Measurements from ENCODE around the gene PREB.

Gene PREB

GRCh38 chr2:27160191-27160590 is 25.8 kb upstream of the PREB start:
- no peak overlapping the region for H3K4me3 ChIP-seq (ENCODE audit: low read length)
- TF ChIP-seq, protein P1, sequence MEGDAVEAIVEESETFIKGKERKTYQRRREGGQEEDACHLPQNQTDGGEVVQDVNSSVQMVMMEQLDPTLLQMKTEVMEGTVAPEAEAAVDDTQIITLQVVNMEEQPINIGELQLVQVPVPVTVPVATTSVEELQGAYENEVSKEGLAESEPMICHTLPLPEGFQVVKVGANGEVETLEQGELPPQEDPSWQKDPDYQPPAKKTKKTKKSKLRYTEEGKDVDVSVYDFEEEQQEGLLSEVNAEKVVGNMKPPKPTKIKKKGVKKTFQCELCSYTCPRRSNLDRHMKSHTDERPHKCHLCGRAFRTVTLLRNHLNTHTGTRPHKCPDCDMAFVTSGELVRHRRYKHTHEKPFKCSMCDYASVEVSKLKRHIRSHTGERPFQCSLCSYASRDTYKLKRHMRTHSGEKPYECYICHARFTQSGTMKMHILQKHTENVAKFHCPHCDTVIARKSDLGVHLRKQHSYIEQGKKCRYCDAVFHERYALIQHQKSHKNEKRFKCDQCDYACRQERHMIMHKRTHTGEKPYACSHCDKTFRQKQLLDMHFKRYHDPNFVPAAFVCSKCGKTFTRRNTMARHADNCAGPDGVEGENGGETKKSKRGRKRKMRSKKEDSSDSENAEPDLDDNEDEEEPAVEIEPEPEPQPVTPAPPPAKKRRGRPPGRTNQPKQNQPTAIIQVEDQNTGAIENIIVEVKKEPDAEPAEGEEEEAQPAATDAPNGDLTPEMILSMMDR (conservative IDR thresholded peaks at IDR 0.05; ENCODE audit: low read length) = no peak
- DNase-seq (ENCODE audit: low read depth) = no peak

DNA sequence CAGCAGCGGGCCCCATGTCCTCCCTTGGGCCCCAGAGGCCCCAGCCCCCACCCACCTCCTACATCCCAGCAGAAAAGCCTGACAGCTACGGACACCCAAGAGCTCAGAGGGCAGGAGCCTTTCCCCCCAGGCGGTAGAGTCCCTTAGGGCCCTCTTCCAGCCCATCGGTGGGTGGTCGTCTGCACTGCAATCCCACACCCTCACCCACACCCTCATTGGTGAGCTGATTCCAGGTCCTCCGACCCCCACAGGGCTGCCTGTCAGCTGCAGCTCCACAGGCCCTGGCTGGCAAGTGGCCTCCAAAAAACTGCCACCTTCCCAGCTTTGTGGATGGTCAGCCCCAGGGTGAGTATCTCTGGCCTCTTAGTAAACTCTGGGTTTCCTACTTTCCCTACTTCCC is 24.8 kb upstream of the PREB start:
- DNase-seq (ENCODE audit: low read depth) = no peak
- TF ChIP-seq, protein P1 (conservative IDR thresholded peaks at IDR 0.05; ENCODE audit: low read length) = no peak
- no peak overlapping the region for H3K4me3 ChIP-seq (ENCODE audit: low read length)

- TF ChIP-seq, protein P1 (conservative IDR thresholded peaks at IDR 0.05; ENCODE audit: low read length) = no peak
- H3K4me3 ChIP-seq (ENCODE audit: low read length) = no peak overlapping the region
- no peak for DNase-seq (ENCODE audit: low read depth)
Observed at GRCh38 chr2:27158468-27158867, 24.0 kb upstream of the PREB start.

DNA sequence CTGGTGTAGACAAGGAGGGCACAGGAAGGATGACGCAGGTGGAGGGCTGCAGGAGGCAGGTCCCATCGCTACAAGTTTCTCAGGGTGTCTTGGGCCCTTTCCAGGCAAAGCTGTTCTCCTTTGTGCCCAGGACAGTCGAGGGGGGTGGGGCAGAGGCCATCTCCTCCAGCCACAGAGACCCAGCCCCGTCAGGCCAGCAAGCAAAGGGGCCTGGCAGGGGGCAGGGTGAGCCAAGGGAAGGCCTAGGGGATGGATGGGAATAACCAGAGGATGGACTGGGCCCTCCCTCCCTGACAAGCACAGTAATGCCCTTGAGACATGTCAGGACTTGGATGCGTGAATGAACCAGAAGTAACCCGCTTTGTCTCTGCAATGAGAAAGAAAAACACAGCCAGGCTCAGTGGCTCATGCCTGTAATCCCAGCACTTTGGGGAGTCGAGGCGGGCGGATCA is 20.7 kb upstream of the PREB start:
- no peak overlapping the region for H3K4me3 ChIP-seq (ENCODE audit: low read length)
- TF ChIP-seq, protein P1 (conservative IDR thresholded peaks at IDR 0.05; ENCODE audit: low read length) = no peak
- DNase-seq (ENCODE audit: low read depth) = no peak

DNA sequence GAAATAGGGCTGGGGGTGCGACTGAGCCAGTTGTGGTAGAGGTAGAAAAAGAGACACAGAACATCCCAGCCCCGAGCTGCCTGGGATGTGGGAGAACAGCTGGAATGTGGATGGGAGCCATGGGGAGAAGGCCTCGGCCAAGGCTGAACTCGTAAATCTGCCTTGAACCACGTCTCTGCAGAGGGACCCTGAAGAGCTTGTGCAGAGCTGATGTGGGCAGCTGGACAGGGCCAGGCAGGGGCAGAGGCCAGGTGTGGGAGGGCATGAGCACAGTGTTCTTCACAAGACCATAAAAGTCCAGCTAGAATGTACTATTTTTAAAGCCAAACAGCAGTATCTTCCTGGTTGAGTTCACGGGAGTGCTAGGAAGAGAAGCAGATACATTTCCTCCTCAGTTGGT is 20.1 kb upstream of the PREB start:
- TF ChIP-seq, protein P1 (conservative IDR thresholded peaks at IDR 0.05; ENCODE audit: low read length) = no peak

DNA sequence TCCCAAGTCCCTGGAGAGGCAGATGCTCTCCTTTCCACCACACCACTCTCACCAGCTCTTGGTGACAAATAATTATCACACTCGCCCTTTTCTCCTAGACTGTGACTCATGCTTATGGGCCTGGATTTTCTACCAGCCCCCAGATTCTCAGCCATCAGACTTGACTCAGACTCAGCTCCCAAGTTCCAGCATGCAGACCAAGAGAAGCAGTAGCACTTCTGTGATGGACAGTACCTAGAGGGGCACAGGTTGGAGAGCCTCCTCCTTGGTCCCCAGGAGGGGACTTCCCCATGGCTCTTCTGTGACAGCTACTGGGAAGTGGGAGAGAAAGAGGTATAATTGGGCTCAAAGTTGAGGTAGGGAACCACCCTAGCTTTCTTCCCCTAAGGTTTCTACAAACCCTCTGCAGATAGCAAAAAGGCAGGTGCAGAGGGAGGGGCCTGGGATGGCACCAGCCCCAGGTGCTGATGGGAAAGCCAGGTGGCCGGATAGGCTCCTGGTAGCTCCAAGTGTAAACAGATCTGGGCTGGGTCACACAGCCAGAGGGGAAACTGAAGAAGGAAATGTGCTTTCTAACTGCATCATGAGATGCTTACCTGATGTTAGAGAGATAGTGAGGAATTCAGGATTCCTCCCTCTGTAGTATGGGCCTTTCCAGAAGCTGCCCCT is 18.5 kb upstream of the PREB start:
- H3K4me3 ChIP-seq (ENCODE audit: low read length) = no peak overlapping the region
- DNase-seq (ENCODE audit: low read depth) = no peak
- TF ChIP-seq, protein P1 (conservative IDR thresholded peaks at IDR 0.05; ENCODE audit: low read length) = no peak

More for the DNA sequence above, 20.1 kb upstream of the PREB start:
- H3K4me3 ChIP-seq (ENCODE audit: low read length) = no peak overlapping the region
- no peak for DNase-seq (ENCODE audit: low read depth)

DNA sequence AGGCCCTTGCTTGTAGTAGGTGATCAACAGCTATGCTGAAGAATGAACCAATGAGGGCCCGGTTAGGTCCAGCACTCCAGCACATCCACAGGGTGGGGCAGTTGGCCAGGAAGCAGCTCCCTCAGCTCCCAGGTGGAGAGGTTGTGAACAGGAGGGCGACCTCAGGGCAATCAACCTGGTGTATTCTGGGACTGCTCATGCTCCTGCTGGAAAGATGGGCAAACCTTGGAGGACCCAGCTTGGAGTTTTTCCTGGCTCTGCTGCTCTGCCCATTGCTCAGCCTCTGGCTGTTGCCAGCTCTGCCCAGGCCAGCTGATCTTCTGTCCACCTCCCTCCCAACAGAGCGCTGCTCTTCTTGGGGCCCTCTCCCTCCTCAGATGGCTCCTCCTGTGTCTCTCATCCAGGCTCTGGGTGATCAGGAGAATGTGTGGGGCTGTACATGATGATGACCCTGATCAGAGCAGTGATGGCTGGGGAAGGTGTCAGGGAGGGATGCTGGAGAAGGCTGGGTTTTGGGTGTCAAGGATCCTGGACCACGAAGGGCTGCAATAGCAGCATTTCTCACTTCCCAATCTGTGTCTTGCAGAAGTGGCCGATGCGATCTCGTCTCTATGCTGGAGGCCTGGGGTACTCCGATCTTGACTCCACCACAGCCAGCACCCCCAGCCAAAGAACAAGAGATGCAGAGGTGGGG is 17.8 kb upstream of the PREB start:
- TF ChIP-seq, protein P1 (conservative IDR thresholded peaks at IDR 0.05; ENCODE audit: low read length) = no peak
- no peak overlapping the region for H3K4me3 ChIP-seq (ENCODE audit: low read length)
- no peak for DNase-seq (ENCODE audit: low read depth)

Data from AG10803 (cell line).